H9 (cell line): Measurements from ENCODE around the gene PLCH2. TPM values are rescaled to one million over a fixed set of nuclear protein-coding genes. Genes with fewer than 3 reads are reported as not detected.

Experiments used
- DNase-seq: peaks from one replicate; pipeline ENCODE4 v3.0.0-alpha.2; 2017
- H2AFZ ChIP-seq: one replicate; pipeline ENCODE4 v1.6.1; 2013; ENCODE audit warnings: mild to moderate bottlenecking, low read length, control low read depth, moderate library complexity
- H2AK5ac ChIP-seq: 2 replicates; pipeline ENCODE4 v1.6.1; 2013; ENCODE audit warnings: low read length, control low read depth, mixed read lengths; ENCODE audit not compliant: insufficient read length
- H2BK120ac ChIP-seq: one replicate; pipeline ENCODE4 v1.6.1; 2013; ENCODE audit warnings: low read depth, mild to moderate bottlenecking, low read length, control low read depth, inconsistent platforms; ENCODE audit not compliant: poor library complexity, severe bottlenecking
- H2BK12ac ChIP-seq: 2 replicates; pipeline ENCODE4 v1.6.1; 2013; ENCODE audit warnings: low read length, control low read depth, mixed read lengths, low read depth; ENCODE audit not compliant: insufficient read length
- H2BK15ac ChIP-seq: 2 replicates; pipeline ENCODE4 v1.6.1; 2013; ENCODE audit warnings: low read depth, low read length, control low read depth
- H2BK20ac ChIP-seq: one replicate; pipeline ENCODE4 v1.6.1; 2013; ENCODE audit warnings: low read depth, mild to moderate bottlenecking, low read length, control low read depth, inconsistent platforms; ENCODE audit not compliant: poor library complexity, severe bottlenecking
- H2BK5ac ChIP-seq: 2 replicates; pipeline ENCODE4 v1.6.1; 2013; ENCODE audit warnings: low read length, control low read depth, mixed read lengths; ENCODE audit not compliant: insufficient read length
- H3K14ac ChIP-seq: 2 replicates; pipeline ENCODE4 v1.6.1; 2013; ENCODE audit warnings: low read length, control low read depth; ENCODE audit not compliant: insufficient read depth
- H3K18ac ChIP-seq: 2 replicates; pipeline ENCODE4 v1.6.1; 2013; ENCODE audit warnings: low read depth, mild to moderate bottlenecking, mixed read lengths, low read length, control low read depth; ENCODE audit not compliant: insufficient read length
- H3K23ac ChIP-seq: 2 replicates; pipeline ENCODE4 v1.6.1; 2013; ENCODE audit warnings: low read length, control low read depth, mixed read lengths, low read depth; ENCODE audit not compliant: insufficient read length
- H3K23me2 ChIP-seq: 2 replicates; pipeline ENCODE4 v1.6.1; 2013; ENCODE audit warnings: low read depth, mild to moderate bottlenecking, mixed read lengths, low read length, control low read depth; ENCODE audit not compliant: insufficient read length, poor library complexity, severe bottlenecking
- H3K27ac ChIP-seq: 2 replicates; pipeline ENCODE4 v1.5.1; 2013; ENCODE audit warnings: low read length, control low read depth, mixed read lengths, low read depth; ENCODE audit not compliant: insufficient read length
- H3K27me3 ChIP-seq: 2 replicates; pipeline ENCODE4 v1.6.1; 2013; ENCODE audit warnings: low read length, control low read depth, inconsistent platforms; ENCODE audit not compliant: insufficient read depth
- H3K4ac ChIP-seq: 2 replicates; pipeline ENCODE4 v1.6.1; 2013; ENCODE audit warnings: low read depth, mild to moderate bottlenecking, control low read depth, inconsistent platforms, low read length, moderate library complexity
- H3K4me1 ChIP-seq: 2 replicates; pipeline ENCODE4 v1.6.1; 2013; ENCODE audit warnings: low read length, control low read depth, inconsistent platforms; ENCODE audit not compliant: insufficient read depth
- H3K4me2 ChIP-seq: 2 replicates; pipeline ENCODE4 v1.6.1; 2013; ENCODE audit warnings: low read length, control low read depth, mixed read lengths; ENCODE audit not compliant: insufficient read length, insufficient read depth
- H3K56ac ChIP-seq: 2 replicates; pipeline ENCODE4 v1.6.1; 2013; ENCODE audit warnings: low read depth, mild to moderate bottlenecking, mixed read lengths, low read length, control low read depth; ENCODE audit not compliant: insufficient read length
- H3K79me1 ChIP-seq: 2 replicates; pipeline ENCODE4 v1.6.1; 2013; ENCODE audit warnings: low read depth, mild to moderate bottlenecking, moderate library complexity, low read length, control low read depth, inconsistent platforms; ENCODE audit not compliant: insufficient read depth, poor library complexity, severe bottlenecking
- H3K79me2 ChIP-seq: 2 replicates; pipeline ENCODE4 v1.6.1; 2013; ENCODE audit warnings: low read length, control low read depth, inconsistent platforms; ENCODE audit not compliant: insufficient read depth
- H3K9ac ChIP-seq: 2 replicates; pipeline ENCODE4 v1.6.1; 2013; ENCODE audit warnings: low read length, control low read depth, mixed read lengths; ENCODE audit not compliant: insufficient read length; ENCODE audit errors: extremely low read depth
- H3K9me3 ChIP-seq: one replicate; pipeline ENCODE4 v1.6.1; 2013; ENCODE audit warnings: low read depth, low read length, inconsistent platforms; ENCODE audit not compliant: control insufficient read depth
- H3T11ph ChIP-seq: one replicate; pipeline ENCODE4 v1.6.1; 2013; ENCODE audit warnings: mild to moderate bottlenecking, low read length, control low read depth, inconsistent platforms
- H4K20me1 ChIP-seq: one replicate; pipeline ENCODE4 v1.6.1; 2013; ENCODE audit not compliant: control insufficient read depth, insufficient read length, insufficient read depth
- H4K5ac ChIP-seq: 2 replicates; pipeline ENCODE4 v1.6.1; 2013; ENCODE audit warnings: low read depth, mild to moderate bottlenecking, mixed read lengths, low read length, control low read depth; ENCODE audit not compliant: insufficient read length
- H4K8ac ChIP-seq: replicated peaks from 2 replicates; pipeline ENCODE4 v1.6.1; 2013; ENCODE audit warnings: low read length, control low read depth, mixed read lengths, low read depth; ENCODE audit not compliant: insufficient read length
- H4K91ac ChIP-seq: 2 replicates; pipeline ENCODE4 v1.6.1; 2013; ENCODE audit warnings: low read depth, mild to moderate bottlenecking, moderate library complexity, mixed read lengths, low read length, control low read depth; ENCODE audit not compliant: insufficient read length
- H3K27ac Mint-ChIP-seq, 3 experiments: 2 replicates in 2 of 3; 3 replicates in 1 of 3; pipeline ENCODE4 v1.8.0; 2020 to 2021; ENCODE audit warnings: mixed read lengths in 3 of 3, mild to moderate bottlenecking in 1 of 3, moderate library complexity in 1 of 3
- H3K27me3 Mint-ChIP-seq: 2 replicates; pipeline ENCODE4 v1.8.0; 2021; ENCODE audit warnings: low read depth, mild to moderate bottlenecking, moderate library complexity, mixed read lengths
- H3K36me3 Mint-ChIP-seq, 3 experiments: 2 replicates in 2 of 3; 3 replicates in 1 of 3; pipeline ENCODE4 v1.8.0; 2020 to 2021; ENCODE audit warnings: low read depth in 3 of 3, mixed read lengths in 3 of 3; ENCODE audit not compliant: insufficient read depth in 1 of 3
- H3K4me1 Mint-ChIP-seq, 2 experiments: 2 replicates each; pipeline ENCODE4 v1.8.0; 2020; ENCODE audit warnings: mixed read lengths in 2 of 2
- H3K4me3 Mint-ChIP-seq, 2 experiments: 2 replicates in 1 of 2; 3 replicates in 1 of 2; pipeline ENCODE4 v1.8.0; 2020 to 2021; ENCODE audit warnings: mild to moderate bottlenecking in 2 of 2, mixed read lengths in 2 of 2, moderate library complexity in 1 of 2
- H3K9me3 Mint-ChIP-seq, 2 experiments: 2 replicates in 1 of 2; 3 replicates in 1 of 2; pipeline ENCODE4 v1.8.0; 2020; ENCODE audit warnings: mild to moderate bottlenecking in 2 of 2, mixed read lengths in 2 of 2, moderate library complexity in 1 of 2
- WGBS: extraction: QIAGEN DNeasy Blood & Tissue Kit; methylation state at CpG from one replicate; pipeline ENCODE4 v1.1.7; 2013; ENCODE audit warnings: missing lambda C conversion rate, low lambda C conversion rate, mixed read lengths; ENCODE audit not compliant: insufficient read length; ENCODE audit errors: extremely low coverage; 5-methylcytosine and 5-hydroxymethylcytosine counted together
- total RNA-seq: library from RNA; stranded (reverse); gene quantifications from 2 replicates; pipeline ENCODE4 v1.2.1, GENCODE V29; 2021
- TF ChIP-seq, protein P1 (sequence below): fragments of 200-600 bp; sonication (generic); conservative IDR thresholded peaks from 3 replicates; pipeline ENCODE4 v1.8.0; 2021; ENCODE audit warnings: antibody characterized with exemption, mild to moderate bottlenecking

Gene PLCH2
- total RNA-seq, 1 experiment from 2014 or later = 0.09 TPM

DNA sequence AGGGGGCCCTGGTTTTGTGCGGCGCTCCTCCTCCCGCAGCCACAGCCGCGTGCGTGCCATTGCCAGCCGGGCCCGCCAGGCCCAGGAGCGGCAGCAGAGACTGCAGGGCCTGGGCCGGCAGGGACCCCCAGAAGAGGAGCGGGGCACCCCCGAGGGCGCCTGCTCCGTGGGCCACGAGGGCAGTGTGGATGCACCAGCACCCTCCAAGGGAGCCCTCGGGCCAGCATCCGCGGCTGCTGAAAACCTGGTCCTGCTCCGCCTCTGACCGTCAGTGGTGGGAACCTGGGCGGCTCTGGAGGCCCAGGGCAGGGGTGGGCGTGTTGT, 28.8 kb downstream of the PLCH2 start:
- H3K27me3 ChIP-seq = no peaks in the 10 kb centered on the region
- no peak for DNase-seq
- Mint-ChIP-seq H3K27ac (no peak overlapping the region), H3K4me1 (no peaks in the 10 kb centered on the region), H3K27me3 (peaks cover 5% of the 10 kb centered on the region), H3K4me3 (no peak overlapping the region), H3K9me3 (no peaks in the 10 kb centered on the region), H3K36me3 (peaks cover 3 to 17% (median 16%) of the 10 kb centered on the region in 3 experiments; a peak in 6 of 7 replicates)
- no peak overlapping the region for H3K9ac ChIP-seq
- H2BK12ac ChIP-seq = no peak overlapping the region
- H3K18ac ChIP-seq = no peak overlapping the region
- no peak overlapping the region for H4K91ac ChIP-seq
- H4K5ac ChIP-seq = no peak overlapping the region
- no peaks in the 10 kb centered on the region for H4K20me1 ChIP-seq
- H2BK15ac ChIP-seq = no peak overlapping the region
- H2BK5ac ChIP-seq = no peak overlapping the region
- H3K79me1 ChIP-seq = no peaks in the 10 kb centered on the region
- no peak overlapping the region for H4K8ac ChIP-seq
- H3K27ac ChIP-seq = no peak overlapping the region
- H2AK5ac ChIP-seq = no peak overlapping the region
- no peak overlapping the region for H2AFZ ChIP-seq
- no peak overlapping the region for H3K23ac ChIP-seq
- H2BK20ac ChIP-seq = no peak overlapping the region
- H3K9me3 ChIP-seq = no peaks in the 10 kb centered on the region
- H3K4me1 ChIP-seq = no peaks in the 10 kb centered on the region
- H3K56ac ChIP-seq = no peak overlapping the region
- no peak overlapping the region for H3K4ac ChIP-seq
- no peak overlapping the region for H3K4me2 ChIP-seq
- no peak overlapping the region for H2BK120ac ChIP-seq
- no peaks in the 10 kb centered on the region for H3K79me2 ChIP-seq
- no CpG with 5 or more reads among the region's 22 CpGs for WGBS
- TF ChIP-seq, protein P1, sequence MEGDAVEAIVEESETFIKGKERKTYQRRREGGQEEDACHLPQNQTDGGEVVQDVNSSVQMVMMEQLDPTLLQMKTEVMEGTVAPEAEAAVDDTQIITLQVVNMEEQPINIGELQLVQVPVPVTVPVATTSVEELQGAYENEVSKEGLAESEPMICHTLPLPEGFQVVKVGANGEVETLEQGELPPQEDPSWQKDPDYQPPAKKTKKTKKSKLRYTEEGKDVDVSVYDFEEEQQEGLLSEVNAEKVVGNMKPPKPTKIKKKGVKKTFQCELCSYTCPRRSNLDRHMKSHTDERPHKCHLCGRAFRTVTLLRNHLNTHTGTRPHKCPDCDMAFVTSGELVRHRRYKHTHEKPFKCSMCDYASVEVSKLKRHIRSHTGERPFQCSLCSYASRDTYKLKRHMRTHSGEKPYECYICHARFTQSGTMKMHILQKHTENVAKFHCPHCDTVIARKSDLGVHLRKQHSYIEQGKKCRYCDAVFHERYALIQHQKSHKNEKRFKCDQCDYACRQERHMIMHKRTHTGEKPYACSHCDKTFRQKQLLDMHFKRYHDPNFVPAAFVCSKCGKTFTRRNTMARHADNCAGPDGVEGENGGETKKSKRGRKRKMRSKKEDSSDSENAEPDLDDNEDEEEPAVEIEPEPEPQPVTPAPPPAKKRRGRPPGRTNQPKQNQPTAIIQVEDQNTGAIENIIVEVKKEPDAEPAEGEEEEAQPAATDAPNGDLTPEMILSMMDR = no peak
- no peaks in the 10 kb centered on the region for H3K23me2 ChIP-seq
- no peak overlapping the region for H3T11ph ChIP-seq
- no peak overlapping the region for H3K14ac ChIP-seq
